HG03439 (cell line): ENCODE measurements around the gene KCNQ1OT1.

Experiments
- ATAC-seq: cut with Tn5 transposase; IDR thresholded peaks from one replicate; pipeline ENCODE4 v1.9.1; 2021; ENCODE audit warnings: mild to moderate bottlenecking, moderate library complexity; ENCODE audit not compliant: unreplicated experiment

KCNQ1OT1 gene

DNA sequence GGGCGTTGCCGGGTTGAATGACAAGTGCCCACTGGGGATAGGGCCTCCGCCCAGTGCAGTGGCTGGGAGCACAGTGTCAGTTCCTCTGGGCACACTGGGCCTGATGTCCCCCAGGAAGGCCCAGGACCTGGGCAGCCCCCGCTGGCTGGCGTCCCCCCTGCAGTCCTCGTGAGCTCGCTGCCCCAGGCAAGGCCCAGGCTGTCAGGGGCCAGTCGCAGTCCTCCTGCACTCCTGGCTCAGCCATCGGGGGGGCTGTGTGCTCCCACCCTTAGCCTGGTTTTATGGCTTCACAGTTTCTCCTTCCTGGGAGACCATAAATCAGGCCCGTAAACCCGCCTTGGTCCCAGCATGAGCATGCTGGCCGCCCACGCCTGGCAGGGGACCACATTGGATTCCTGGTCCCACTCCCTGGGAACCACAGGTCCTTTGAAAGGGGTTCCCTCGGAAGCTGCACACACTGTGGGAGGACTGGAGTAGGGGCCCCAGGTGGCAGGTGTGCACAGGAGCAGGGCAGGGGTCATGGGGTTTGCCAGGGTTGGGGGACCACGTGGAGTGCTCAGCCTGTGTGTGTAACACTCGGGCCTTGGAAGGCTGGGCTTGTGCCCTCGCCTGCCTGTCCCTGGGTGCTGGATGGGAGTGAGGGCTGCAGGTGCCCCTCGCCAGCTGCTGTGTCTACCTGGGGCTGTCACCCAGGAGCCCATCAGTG is 113.6 kb downstream of the KCNQ1OT1 start:
- ATAC-seq = no peak

DNA sequence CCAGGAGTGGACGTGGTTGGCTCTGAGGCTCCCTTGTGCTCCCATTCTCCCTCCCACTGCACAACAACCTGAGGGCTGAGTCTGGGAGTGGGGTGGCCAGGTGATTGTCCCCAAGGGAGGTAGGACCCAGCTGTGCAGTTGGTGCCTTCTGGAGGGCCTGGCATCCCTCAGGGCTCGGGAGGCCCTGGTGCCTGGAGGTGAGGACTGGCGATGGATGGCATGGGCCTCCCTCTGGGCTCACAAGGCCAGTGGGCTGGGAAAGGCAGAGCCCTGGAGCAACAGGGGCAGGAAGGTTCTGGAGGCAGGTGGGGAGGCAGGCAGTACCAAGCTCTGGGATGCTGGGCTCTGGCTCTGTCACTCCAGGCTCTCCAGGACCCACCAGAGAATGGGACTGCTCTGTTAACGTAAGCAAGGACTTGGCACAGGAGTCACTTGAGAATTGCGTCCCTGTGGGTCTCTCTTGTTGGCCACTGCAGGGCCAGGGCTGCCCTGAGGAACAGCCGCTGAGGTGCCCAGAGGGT is 114.2 kb downstream of the KCNQ1OT1 start:
- no peak for ATAC-seq

DNA sequence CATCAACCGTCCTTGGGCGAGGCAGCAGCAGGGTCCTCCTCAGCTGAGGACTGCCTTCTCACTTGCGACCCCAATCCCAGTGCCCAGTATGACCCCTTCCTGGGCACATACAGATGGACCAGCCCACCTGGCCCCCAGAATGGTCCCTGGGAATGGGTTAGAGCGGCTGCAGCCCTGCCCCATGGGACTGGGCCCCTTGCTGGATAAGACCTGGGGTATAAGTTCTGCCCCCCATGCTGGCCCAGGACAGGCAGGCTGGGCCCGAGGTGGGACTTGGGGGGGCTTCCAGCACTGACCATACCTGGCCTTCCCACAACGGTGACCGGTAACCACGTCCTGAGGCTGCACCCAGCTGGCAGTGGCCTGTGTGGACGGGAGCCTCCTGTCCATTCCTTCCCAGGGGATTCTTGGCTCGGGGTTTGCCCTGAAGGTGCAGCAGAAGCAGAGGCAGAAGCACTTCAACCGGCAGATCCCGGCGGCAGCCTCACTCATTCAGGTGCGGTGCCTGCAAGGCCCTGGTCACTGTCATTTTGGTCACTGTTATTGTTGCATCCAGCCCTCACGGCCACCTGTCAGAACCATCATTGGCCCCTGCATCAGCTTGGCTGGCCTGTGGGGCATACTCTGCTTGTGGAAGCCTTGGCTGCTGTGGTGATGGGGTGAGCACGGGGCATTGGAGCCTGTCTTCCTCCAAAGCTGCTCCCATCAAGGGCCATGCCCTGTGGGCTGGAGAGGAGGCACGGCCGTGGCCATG is 114.8 kb downstream of the KCNQ1OT1 start:
- no peak for ATAC-seq

DNA sequence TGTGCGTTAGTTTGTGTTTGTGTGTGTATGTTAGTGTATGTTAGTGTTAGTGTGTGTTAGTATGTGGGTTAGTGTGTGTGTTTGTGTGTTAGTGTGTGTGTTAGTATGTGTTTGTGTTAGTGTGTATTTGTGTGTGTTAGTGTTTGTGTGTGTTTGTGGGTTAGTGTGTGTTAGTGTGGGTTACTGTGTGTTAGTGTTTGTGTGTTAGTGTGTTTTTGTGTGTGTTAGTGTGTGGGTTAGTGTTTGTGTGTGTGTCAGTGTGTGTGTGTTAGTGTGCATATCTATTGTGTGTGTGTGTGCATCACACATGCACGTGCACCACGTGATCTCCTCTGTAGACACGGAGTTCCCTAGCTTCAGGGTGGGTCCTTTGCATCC is 115.4 kb downstream of the KCNQ1OT1 start:
- ATAC-seq = no peak

DNA sequence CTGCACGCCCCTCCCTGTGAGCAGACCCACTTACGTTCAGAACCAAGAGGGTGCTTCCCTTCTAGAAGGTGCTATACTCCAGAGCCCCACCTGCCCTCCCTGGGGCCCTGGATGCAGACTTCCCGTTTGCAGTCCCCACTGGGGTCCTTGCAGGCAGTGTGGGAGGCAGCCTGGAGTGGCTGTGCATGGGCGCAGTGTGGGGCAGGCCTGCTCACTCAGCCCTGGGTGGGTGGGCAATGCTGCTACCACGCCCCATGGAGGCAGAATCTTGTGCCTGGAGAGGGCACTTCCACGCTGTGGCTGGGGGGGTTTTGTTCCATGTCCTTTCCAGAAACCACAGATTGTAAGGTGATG is 116.2 kb downstream of the KCNQ1OT1 start:
- no peak for ATAC-seq

DNA sequence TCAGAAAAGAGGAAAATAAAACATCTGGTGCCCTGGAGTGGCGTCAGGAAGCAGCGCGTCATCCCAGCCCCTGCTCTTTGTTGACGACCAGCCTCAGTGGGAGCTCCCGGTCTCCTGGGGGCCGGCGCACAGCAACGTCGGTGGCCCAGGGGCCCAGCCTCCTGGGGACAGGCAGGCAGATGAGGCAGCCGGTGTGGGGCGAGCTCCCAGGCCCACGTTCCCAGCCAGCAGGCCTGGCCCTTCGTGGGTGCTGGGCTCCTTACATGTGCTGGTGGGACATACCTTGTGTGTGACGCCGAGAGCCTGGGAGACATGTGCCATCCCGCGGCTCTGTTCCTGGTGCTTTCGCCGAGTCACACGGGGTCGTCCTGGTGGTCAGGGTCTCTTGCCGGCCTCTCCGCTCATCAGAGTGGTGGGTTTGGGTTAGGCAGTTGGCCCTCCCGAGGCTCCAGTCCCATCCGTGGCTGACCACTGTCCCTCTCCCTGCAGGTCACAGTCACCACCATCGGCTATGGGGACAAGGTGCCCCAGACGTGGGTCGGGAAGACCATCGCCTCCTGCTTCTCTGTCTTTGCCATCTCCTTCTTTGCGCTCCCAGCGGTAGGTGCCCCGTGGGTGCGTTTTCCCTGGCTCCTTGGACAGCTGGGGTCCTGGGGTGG is 116.7 kb downstream of the KCNQ1OT1 start:
- ATAC-seq = no peak

DNA sequence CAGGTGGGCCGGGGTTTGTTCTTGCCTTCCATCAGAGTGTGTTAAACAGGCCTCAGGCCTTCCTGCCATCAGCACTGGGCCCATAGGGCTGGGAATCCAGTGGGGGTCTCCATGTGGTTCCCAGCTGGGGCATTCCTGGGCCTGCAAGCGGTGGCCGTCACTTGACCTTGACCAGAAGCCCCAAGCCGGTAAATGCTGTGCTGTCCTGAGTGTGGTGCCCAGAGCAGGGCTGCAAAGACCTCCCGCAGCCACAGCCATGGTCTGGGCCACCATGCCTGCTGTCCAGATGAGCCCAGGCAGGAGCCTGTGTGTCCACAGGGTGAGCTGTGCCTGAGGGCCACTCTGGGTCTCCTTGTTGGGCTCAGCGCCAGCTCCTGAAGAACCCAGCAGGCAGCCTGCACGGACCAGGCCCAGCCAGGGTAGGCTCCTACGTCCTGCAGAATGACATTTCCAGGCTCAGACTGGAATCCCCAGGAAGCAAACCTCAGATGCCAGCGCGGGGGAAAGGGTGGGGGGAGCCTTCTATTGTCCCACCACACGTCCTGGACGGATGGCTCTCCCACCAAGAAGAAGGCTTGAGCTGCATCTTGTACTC is 117.3 kb downstream of the KCNQ1OT1 start:
- ATAC-seq = no peak

DNA sequence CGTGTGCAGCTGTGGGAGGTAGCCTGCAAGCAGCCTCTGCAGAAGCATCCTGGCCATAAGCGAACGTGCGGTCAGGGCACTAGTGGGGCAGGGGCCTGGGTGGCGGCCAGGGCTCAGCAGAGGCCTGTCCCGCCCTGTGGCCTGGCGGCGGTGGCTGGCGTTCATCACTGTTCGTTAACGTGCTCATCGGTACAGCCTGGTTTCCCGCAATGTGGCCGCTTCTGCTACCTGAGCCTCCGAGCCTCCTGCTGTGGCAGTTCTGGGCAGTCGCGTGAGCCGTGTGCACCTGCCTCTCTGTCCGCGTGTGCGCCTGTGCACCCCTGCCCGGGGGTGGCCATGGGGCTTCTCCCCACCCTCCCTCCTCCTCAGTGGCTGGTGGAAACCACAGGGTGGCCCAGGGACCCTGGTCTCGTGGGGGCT is 117.9 kb downstream of the KCNQ1OT1 start:
- ATAC-seq = no peak

DNA sequence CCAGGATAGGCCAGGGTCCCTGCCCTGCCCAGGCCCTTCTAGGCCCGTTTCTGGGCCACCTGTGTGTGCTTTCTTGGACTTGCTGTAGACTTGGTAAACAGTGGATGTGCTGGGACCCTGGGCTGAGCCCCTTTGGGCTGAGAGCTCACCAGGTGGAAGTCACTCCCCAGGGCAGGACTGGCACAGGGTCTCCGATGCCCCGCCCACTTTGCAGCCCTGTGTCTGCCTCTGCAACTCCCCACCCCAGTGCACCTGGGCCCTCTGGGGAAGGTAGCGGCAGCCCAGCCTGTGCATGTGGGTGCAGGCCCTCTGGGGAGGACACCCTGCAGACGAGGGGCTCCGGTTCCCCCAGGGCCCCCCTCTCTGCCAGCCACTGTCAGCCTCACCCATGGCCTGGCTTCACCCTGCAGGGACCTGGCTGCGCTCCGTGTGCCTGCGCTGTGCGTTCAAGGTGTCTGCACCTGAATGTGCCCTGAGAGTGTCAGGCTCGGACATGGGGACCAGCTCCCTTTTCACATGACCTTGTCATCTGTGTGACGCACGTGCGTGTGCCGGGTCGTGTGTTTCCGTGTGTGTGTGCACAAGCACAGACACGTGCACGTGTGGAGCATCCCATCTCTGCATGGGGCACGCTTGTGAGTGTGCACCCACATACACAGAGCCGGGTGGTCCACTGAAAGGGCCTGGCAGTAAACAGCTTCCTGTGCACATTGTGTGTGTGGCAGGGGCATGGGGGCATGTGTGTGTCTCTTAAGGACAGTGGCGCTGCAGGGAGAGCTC is 118.5 kb downstream of the KCNQ1OT1 start:
- ATAC-seq = no peak

DNA sequence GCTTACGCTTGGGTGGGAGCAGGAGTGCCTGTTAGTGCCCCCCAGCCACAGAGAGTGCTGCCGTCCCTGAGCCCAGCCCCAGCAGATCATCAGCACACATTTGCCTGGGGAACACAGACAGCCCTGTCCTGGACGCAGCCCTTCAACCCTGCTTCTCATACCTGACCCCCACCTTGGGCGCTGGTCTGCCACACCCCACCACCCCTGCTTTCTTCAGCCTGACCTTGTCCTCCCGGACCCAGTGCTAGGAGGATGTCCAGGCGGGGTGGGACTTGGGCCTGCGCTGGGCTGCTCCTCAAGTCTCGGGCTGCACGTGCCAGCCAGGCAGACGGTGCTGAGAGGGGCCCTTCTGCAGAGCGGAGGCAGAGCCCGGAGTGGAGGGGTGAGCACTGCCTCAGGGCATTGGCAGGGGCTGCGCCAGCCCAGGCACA is 119.2 kb downstream of the KCNQ1OT1 start:
- ATAC-seq = no peak

DNA sequence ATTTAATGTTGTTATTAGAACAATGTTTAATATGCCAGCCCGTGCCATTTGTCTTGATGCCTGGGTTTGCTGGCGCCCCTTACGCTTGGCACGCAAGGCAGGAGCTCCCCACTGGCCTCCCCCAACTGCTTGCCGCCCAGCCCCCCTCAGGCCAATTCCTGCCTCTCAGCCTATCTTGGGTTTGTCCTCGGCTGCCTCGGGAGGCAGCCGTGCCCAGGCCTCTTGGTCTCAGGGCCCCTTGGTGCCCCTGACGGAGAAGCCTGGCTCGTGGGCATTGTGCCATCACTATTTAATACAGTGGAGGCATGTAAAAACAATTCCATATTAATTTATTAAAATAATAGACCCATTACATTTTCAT is 119.8 kb downstream of the KCNQ1OT1 start:
- no peak for ATAC-seq

DNA sequence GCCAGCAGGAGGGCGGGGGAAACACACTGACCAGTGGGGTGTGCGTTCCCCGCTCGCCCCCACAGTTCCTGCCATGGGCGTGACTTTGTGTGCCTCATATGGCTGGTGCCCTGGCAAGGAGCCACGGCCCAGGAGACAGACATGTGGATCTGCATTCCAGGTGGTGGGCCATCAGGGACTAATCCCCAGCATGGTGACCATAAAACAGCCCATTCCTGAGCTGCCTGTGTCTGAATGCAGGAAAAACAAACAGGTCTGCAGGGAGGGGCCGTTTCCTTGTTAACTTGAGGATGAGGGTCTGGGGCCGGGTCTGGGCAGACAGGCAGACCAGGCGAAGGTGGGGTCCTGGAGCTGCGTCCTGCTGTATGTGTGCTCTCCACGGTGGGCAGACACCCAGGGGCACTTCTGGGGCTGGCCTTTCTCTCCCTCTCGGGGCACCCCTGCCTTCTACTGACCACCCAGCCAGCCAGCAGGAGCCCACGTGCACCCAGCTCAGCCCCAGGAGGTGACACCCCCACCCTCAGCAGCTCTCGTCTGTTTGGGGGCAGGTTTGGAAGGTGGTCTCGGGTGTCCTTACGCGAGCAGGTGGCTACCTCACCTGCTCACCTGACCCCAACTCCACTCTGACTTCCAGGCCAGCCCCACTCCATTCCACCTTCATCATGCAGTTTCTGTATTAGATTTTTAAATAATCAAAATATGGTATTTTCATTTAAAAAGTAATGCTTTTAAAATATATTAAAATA is 120.3 kb downstream of the KCNQ1OT1 start:
- no peak for ATAC-seq

DNA sequence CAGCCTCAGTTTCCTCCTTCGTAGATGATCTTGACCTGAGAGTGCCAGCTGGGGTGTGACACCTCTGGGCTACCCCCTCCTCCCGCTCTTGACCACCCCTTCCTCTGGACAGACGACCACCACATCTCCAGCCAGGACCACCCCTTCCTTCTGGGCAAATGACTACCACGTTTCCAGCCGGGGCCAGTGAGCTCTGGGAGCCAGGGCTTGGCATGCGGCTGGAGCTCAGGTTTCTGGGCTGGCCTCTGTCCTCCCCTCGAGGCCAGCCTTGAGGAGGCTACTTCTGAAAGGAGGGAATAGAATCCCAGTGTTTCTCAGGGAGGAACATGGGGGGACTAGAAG is 120.9 kb downstream of the KCNQ1OT1 start:
- ATAC-seq = no peak

DNA sequence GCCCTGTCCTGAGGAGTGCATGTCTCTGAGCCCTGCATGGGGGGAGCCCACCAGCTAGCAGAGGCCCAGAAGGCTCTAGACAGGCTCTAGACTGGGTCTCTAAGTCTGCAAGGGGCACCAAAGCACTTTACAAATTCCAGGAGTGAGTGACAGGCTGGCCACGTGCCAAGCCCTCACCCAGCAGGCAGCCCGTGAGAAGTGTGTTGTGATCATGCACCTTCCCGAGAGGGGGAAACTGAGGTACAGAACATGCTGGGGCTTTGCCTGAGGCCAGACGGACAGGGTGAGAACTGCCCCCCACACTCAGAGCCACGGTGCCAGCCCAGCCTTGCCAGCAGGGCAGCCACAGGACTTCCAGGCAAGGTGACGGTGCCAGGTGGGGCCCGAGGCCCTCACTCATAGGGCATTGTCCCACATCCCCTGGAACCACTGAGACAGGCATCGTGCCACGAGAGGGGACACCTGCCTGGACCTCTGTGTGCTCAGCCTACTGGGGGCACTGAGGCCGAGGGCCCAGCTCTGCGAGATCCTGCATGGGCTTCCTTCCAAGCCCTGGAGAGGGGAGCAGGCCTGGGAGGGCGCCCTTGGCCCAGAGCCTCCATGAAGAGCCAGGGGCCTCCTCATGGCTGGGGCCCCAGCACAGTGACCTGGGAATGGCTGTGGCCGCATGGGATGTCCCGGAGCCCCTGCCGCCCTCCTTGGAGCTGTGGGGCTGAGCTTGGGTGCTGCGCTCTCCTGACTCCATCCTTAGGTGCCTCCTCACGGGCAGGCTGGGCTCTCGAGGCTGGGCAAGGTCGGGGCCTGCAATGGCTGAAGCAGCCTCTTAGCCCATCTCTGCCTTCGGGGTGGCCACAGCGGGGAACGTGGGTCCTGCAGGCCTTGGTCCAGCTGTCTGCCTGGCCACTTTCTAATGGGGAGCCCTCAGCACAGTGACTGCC is 121.5 kb downstream of the KCNQ1OT1 start:
- ATAC-seq = no peak

DNA sequence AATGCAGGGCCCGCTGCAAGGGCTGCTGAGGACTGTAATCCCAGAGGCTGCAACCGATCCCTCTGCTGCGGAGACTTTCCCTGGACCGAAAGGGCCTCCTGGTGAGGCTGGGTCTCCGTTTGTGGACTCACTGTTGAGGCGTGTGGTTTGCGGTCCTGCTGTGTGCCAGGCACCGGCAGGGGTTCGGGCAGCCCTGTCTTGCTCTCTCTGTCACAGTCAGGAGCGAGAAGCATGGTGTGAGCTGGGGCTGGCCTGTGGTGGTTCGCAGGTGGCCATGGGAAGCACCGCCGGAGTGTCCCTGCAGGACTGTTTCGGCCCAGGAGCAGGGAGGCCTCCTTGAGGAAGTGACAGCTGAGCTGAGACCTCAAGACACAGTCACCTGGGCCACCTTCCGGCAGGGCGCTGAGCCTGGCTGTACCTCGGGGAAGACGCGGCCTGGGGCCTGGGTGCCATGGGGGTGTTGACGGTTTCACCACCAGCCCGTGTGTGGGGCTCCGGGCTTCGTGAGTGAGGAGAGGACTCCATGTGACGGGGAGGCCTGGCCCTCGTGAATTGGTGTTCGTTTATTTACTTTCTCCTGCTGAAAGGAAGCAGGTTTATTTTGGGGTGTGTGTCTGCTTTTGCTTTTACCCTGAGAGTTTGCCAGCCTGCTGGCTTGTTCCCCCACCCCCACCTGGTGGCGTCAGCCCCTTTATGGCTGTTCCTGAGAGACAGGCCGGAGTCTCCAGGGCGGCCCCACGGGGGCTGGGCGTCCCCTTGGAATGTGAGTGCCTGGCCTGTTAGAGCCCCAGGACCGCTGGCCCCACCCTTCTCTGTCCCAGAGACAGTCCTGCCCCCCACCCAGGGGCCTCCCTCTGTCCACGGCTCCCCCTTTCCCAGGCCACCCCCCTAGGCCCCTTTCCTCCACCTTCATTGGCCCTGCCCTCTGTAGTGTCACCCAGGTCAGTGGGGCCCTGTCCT is 122.5 kb downstream of the KCNQ1OT1 start:
- ATAC-seq = no peak

DNA sequence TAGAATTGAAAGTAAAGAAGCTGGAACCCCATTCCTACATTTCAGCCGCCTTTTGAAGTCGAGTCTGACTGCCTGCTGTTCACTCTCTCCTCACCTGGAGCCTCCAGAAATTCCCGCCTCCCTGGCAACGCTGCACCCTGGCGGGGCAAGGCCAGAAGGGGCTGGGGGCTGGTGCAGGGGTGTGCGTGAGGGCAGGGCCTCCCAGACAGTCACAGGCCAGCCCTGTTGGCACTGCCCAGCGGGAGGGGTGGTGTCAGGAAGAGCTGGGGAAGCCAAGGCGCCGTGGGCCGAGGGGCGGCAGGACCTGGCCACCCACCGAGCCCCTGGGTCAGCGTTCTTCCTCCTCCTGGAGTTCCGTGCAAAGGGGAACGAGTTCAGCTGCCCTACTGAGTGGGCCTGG is 123.2 kb downstream of the KCNQ1OT1 start:
- no peak for ATAC-seq

DNA sequence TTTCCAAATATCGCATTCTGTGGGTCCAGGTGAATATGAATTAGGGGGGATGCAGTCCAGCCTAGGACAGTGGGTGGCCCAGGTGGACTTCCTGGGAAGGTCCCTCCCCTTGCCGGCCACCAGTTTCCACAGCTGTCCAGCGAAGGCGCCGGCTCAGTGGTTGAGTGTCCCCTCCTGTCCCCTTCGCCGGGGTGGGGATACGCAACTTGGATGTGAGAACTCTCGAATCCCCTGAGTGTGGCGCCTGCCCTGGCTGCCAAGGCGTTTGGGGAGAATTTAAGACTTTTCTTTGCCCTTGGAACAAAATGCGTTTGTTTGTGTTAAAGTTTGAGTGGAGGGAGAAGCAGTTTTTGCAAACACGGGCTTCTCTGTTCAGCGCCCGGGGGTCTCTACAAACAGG is 123.7 kb downstream of the KCNQ1OT1 start:
- no peak for ATAC-seq

DNA sequence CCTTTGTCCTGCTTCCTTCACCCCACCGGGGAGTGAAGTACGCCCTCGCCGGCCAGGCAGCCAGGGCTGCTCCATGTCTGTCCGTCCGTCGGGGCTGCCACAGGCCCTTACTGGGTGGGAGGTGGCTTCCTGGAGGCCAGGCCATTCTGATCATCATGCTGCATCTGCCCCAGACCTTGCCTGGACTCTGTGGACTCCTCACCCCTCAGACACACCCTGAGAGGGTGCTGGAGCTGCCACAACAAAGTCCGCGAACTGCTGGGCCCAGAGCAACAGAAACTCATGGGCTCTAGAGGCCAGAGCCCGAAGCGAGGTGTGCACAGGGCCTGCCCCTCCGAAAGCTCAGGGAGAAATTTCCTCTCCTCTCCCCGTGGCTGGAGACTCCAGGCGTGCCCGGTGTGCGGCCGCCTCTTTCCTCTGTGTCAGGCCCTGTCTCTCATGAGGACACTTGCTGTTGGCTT is 124.2 kb downstream of the KCNQ1OT1 start:
- no peak for ATAC-seq
